ENCODE data around the gene TLCD4. TPM values are rescaled to one million over a fixed set of nuclear protein-coding genes. Genes with fewer than 3 reads are reported as not detected.

Gene TLCD4
- total RNA-seq, 1 experiment from 2014 or later = 1.8 TPM

GRCh38 chr1:95080446-95080845 is 36.7 kb upstream of the TLCD4 start:
- Histone ChIP-seq H2BK5ac (ENCODE audit: insufficient read length, low read length) (no peak overlapping the region), H2BK15ac (ENCODE audit: low read depth, low read length) (no peak overlapping the region), H2BK12ac (ENCODE audit: insufficient read length, low read depth, low read length) (no peak overlapping the region), H3K14ac (ENCODE audit: insufficient read depth, low read length) (no peak overlapping the region), H3K18ac (ENCODE audit: insufficient read length, low read depth, low read length) (no peak overlapping the region), H4K91ac (ENCODE audit: insufficient read length, low read depth, low read length) (no peak overlapping the region), H3K23me2 (ENCODE audit: insufficient read length, low read depth, low read length, poor library complexity, severe bottlenecking) (no peaks in the 10 kb centered on the region), H2BK20ac (ENCODE audit: low read depth, low read length, poor library complexity, severe bottlenecking) (no peak overlapping the region), H2BK120ac (ENCODE audit: low read depth, low read length, poor library complexity, severe bottlenecking) (no peak overlapping the region), H3K27me3 (ENCODE audit: insufficient read depth, low read length) (no peaks in the 10 kb centered on the region), H3K23ac (ENCODE audit: insufficient read length, low read depth, low read length) (no peak overlapping the region), H4K20me1 (ENCODE audit: control insufficient read depth, insufficient read depth, insufficient read length) (no peaks in the 10 kb centered on the region), H3K56ac (ENCODE audit: insufficient read length, low read depth, low read length) (no peak overlapping the region), H4K8ac (replicated peaks; ENCODE audit: insufficient read length, low read depth, low read length) (no peak overlapping the region), H2AFZ (ENCODE audit: low read length) (no peak overlapping the region), H3K9ac (ENCODE audit: extremely low read depth, insufficient read length, low read length) (no peak overlapping the region), H3K4me1 (ENCODE audit: insufficient read depth, low read length) (peaks cover 10% of the 10 kb centered on the region; the same call in 1 of the 2 replicates), H3K9me3 (ENCODE audit: control insufficient read depth, low read depth, low read length) (no peaks in the 10 kb centered on the region), H3K4ac (ENCODE audit: low read depth, low read length) (no peak overlapping the region), H4K5ac (ENCODE audit: insufficient read length, low read depth, low read length) (no peak overlapping the region), H3K79me1 (ENCODE audit: insufficient read depth, low read depth, low read length, poor library complexity, severe bottlenecking) (no peaks in the 10 kb centered on the region), H3K79me2 (ENCODE audit: insufficient read depth, low read length) (no peaks in the 10 kb centered on the region), H2AK5ac (ENCODE audit: insufficient read length, low read length) (no peak overlapping the region), H3T11ph (ENCODE audit: low read length) (no peak overlapping the region), H3K4me2 (ENCODE audit: insufficient read depth, insufficient read length, low read length) (no peak overlapping the region), H3K27ac (ENCODE audit: insufficient read length, low read depth, low read length) (no peak overlapping the region)
- TF ChIP-seq, protein P1, sequence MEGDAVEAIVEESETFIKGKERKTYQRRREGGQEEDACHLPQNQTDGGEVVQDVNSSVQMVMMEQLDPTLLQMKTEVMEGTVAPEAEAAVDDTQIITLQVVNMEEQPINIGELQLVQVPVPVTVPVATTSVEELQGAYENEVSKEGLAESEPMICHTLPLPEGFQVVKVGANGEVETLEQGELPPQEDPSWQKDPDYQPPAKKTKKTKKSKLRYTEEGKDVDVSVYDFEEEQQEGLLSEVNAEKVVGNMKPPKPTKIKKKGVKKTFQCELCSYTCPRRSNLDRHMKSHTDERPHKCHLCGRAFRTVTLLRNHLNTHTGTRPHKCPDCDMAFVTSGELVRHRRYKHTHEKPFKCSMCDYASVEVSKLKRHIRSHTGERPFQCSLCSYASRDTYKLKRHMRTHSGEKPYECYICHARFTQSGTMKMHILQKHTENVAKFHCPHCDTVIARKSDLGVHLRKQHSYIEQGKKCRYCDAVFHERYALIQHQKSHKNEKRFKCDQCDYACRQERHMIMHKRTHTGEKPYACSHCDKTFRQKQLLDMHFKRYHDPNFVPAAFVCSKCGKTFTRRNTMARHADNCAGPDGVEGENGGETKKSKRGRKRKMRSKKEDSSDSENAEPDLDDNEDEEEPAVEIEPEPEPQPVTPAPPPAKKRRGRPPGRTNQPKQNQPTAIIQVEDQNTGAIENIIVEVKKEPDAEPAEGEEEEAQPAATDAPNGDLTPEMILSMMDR (conservative IDR thresholded peaks at IDR 0.05) = no peak
- WGBS (ENCODE audit: extremely low coverage, insufficient read length, low lambda C conversion rate) = no CpG with 5 or more reads among the region's 1 CpG
- Mint-ChIP-seq H3K9me3 (no peaks in the 10 kb centered on the region), H3K27me3 (ENCODE audit: low read depth) (no peaks in the 10 kb centered on the region), H3K27ac (no peak overlapping the region), H3K36me3 (ENCODE audit: insufficient read depth in 1 of 3, low read depth in 3 of 3) (no peaks in the 10 kb centered on the region), H3K4me3 (no peak overlapping the region), H3K4me1 (peaks cover 8 to 10% of the 10 kb centered on the region in 2 experiments)
- no peak for DNase-seq

All from H9 (cell line).